NCI-H1694 (cell line): ENCODE data around the gene GRN.

Experiments used
- DNase-seq: peaks from one replicate; lab custom pipeline; 2025; lab: John Stamatoyannopoulos, UW

The GRN gene

DNA sequence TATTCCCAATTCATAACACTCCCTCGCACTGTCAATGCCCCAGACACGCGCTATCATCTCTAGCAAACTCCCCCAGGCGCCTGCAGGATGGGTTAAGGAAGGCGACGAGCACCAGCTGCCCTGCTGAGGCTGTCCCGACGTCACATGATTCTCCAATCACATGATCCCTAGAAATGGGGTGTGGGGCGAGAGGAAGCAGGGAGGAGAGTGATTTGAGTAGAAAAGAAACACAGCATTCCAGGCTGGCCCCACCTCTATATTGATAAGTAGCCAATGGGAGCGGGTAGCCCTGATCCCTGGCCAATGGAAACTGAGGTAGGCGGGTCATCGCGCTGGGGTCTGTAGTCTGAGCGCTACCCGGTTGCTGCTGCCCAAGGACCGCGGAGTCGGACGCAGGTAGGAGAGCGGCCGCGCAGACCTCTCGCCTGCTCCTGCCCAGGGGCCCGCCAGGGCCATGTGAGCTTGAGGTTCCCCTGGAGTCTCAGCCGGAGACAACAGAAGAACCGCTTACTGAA is at the start of gene GRN:
TSS of gene GRN (plus strand) at position 364 of the 515 bp plus-strand sequence. CDS start 3,863 bp downstream, outside the sequence.
- DNase-seq = peak; percentile 99

DNA sequence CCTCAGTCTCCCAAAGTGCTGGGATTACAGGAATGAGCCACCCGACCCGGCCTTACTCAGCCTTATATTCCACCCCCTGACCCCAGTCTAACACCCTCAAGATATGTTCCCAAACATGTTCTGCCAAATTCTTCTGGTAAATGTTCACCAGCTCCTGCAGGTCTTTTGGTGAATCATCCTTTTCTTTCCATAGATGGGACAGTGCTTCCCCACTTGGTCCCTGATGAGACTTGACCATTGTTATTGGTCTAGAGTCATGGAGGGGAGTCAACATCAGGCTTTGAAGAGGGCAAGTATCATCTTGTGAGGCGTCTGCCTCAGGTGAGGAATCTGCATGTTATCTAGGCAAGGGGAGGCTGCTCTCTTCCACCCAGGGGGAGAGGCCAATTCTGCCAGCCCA is 47.1 kb upstream of the GRN start:
- DNase-seq = no peak

- DNase-seq = peak; percentile 35
Observed at GRCh38 chr17:44304651-44305050, 40.5 kb upstream of the GRN start.

DNA sequence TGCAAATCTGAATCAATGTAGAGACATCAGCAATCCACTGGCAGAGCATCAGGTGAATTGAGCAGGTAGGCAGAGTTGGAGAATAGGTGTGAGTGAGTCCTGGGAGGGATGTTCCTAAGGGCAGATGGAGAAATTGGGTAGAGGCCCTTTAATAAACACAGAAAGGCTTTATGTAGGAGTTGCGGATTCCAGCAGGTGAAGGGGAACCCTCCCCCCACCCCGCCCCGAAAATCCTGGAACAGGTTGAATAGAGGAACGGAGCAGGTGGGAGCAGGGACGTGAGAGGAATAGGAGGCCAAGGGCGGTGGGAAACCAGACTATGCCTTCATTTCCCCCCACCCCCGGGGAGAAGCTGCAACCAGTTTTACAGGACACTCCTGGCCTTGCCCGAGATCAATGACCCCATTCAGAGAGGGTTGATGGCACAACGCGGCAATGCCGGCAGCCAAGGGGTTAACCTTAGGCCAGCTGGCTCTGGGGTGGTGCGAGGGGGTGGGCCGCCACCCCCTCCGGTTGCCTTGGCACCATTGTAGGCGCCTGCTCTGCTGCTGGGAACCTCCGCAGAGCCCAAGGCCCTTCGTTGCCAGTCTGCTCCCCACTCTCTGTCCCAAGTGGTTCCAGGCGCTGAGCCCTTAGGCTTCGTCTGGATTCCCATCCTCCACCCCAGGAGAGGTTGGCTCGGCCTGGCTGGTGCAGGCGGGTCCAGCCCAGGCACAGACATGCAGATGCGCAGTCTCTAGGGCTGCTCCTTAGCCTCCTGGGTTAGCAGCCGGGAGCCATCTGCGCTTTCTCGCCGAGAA is 37.5 kb upstream of the GRN start:
- peak; percentile 84 for DNase-seq

GRCh38 chr17:44308320-44308818 is 36.7 kb upstream of the GRN start, which contains the start of gene RUNDC3A:
Gene RUNDC3A, plus strand, starts transcription at chr17:44308601. Its CDS starts 232 bp downstream, at chr17:44308833.
- peak; percentile 94 for DNase-seq

DNA sequence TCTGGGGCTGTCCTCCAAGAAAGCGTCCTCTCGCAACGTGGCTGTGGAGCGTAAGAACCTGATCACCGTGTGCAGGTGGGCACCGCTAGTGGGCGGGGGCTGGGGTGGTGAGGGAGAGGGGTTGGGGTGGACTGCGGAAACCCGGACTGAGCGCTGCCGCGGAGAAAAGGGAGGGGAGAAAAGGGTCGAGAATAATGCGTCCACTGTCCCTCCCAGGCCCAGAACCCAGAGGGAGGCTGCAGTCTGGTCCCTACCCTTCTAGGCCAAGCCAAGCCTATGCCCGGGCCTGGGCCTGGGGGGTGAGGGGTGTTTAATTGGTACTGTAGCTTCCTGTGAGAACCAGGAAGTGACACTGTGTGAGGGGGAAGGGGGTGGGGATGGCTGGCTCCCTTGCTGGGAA is 36.2 kb upstream of the GRN start:
- peak; percentile 19 for DNase-seq

DNA sequence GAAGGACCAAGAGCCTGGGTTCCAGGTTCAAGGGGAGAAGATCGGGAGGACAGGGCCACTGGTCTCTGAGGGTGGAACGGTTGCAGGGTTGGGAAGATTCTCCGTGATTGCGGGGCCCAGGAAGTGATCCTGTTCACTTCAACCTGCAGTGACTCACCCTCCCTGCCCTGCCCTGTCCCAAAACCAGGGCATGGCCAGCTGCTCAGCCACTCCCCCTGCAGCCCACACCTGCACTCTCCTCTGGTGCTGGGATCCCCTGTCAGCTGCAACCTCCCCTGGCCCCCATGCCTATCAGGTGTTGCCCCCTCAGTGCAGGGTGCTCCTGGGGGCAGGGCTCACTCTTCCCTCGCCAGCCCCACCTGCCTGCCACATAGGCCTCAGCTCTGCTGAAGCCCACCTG is 35.6 kb upstream of the GRN start:
- DNase-seq = no peak

GRCh38 chr17:44310188-44310587 is 34.9 kb upstream of the GRN start:
- DNase-seq = no peak

- no peak for DNase-seq
Observed at GRCh38 chr17:44310609-44311376, 34.3 kb upstream of the GRN start.

DNA sequence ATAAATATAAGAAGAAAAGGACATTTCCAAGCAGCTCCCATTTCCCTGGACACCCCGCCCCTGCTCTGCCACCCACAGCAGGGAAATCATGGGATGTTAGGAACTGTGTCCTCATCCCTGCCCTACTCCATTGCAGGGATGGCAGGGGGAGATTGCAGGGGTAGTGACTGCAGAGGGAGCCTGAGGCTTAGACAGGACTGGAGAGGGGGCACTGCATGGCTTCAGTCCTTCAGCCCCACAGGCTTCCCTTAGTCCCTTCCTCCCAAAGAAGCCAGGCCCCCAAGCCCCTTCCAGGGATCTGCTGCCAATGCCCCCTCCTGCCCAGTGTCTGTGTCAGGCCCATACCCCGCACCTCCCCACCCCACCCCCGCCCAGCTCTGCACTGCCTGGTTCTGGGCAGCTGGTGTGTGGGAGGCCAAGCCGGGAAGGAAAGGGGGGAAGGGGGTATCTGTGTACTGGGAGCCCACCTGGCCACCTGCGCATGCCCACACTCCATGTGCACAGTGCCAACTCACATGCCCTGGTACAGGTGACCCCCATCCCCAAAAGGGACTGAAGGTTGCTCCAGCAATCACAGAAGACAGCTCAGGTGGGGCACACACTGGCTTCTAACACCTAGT is 33.4 kb upstream of the GRN start:
- DNase-seq = no peak

- DNase-seq = no peak
Observed at GRCh38 chr17:44312396-44313104, 32.6 kb upstream of the GRN start.

DNA sequence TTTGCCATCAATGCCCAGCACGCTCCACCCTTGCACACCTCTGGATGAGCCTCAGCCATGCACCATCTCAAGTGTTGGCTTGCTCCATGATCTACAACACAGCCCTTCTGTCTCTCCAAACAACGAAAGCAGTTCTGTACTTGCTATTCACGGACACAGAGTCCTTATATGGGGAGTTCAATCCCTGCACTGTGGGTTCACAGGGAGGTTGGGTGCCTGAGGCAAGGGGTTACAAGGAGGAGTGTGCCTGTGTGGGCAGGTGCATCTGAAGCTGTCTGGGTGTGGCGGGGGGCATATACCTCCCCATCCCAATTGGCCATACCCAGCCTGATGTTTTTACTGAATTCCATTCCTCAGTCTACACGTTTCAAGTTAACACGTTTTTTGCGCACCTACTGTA is 31.1 kb upstream of the GRN start:
- DNase-seq = no peak

GRCh38 chr17:44314524-44314868 is 30.6 kb upstream of the GRN start:
- no peak for DNase-seq

DNA sequence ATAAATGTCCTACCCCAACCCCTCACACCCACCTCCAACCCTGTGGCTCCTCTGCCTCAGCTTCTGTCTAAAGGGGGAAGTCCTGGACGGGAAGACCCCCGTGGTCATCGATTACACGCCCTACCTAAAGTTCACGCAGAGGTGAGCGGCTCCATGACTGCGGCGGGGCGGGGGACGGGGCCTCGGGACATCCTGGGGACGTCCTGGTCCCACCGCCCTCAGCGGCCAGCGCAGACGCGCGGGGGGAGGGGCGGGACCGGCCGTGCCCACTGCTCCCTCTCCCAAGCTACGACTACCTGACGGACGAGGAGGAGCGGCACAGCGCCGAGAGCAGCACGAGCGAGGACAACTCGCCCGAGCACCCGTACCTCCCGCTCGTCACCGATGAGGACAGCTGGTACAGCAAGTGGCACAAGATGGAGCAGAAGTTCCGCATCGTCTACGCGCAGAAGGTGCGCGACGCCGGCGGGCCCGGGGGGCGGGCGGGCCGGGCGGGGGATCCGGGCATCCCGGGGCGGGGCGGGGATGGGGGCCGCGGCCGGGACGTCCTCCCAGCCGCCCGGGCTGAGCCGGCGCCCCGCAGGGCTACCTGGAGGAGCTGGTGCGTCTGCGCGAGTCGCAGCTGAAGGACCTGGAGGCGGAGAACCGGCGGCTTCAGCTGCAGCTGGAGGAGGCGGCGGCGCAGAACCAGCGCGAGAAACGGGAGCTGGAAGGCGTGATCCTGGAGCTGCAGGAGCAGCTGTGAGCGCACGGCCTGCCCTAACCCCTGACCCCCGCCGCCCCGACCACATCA is 30.0 kb upstream of the GRN start:
- DNase-seq = no peak

- DNase-seq = no peak
Observed at GRCh38 chr17:44315760-44316731, 29.1 kb upstream of the GRN start.

DNA sequence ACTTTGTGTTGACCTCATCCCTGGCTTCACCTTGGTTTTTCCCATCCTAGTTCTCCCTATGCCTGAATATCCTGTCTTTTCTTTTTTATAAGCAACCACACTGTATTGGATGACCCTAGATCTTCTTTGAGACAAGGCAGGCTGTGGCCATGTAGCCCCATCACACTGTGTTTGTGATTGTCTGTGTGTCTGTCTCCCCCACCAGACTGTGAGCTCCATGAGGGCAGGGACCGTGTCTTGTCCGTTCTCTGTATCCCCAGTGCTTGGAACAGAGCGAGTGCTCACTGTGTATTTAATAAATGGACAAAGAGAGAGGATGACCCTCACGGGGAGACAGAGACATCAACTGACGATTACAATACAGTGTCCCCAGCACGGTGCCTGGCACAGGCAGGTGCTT is 27.6 kb upstream of the GRN start:
- DNase-seq = no peak

DNA sequence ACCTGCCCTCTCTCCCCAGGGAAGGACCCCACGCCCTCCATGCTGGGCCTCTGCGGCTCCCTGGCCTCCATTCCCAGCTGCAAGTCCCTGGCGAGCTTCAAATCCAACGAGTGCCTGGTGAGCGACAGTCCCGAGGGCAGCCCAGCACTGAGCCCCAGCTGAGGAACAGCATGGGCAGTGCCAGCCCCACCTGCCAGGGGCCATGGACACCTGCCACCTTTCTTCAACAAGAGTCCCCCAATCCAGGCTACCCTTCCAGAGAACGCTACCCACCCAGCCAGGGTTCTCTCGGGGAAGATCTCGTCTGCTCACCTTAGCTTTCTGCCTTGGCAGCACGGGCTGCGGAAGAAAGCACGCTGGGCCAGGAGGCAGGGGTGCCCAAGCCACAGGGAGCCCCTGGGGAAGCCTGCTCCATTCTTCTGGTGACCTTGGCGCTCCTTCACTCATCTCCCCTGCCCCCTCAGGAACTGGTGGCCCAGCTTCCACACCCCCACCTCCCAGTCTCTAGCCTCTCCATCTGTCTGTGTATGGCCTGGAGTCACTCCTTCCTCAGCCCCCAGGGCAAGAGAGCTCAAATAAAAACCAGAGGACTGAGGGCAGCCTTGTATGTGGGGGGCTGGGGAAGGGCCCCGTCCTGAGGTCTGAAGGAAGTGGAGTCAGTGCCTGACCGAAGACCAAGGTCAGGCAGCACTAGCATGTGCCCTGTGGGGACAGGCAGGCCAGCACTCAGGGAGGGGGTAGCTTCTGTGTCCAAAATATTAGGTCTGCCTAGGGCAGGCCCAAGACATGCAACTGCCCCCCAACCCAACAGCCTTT is 26.8 kb upstream of the GRN start:
- no peak for DNase-seq

- no peak for DNase-seq
Observed at GRCh38 chr17:44320066-44320465, 25.0 kb upstream of the GRN start.
